NCI-H1930 (cell line): Measurements from ENCODE around the gene NARS2.
"Not testable (repeated sequence)": the region's sequence is repeated elsewhere in the genome, so short reads cannot be mapped to it uniquely, and the experiment has no call there.

Source experiments
- DNase-seq, 2 experiments: peaks; one replicate each; lab custom pipeline; 2025; lab: John Stamatoyannopoulos, UW

NARS2 gene

GRCh38 chr11:78575478-78575877 lies 814 bp upstream of the NARS2 start:
- DNase-seq, result no peak

DNA sequence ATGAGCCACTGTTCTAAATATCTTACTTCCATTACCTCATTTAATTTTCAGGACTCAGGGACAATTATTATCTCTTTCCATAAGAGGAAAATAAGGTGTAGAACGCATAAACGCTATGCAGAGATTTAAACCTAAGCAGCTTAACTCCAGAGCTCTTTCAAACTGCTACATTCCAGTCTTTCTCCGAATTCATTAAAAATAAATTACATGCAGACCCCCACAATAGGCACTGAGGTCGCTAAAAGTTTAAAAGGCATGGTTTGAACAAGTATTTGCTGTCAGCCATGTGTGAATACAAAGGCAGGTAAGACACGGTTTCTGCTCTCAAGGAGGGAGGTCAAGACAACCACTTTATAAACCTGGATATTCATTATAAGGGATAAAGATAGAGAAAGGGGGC lies 983 bp downstream of the NARS2 start:
- no peak for DNase-seq

GRCh38 chr11:78573271-78573670 lies 1.4 kb downstream of the NARS2 start:
- no peak for DNase-seq

GRCh38 chr11:78572394-78572793 lies 2.3 kb downstream of the NARS2 start:
- DNase-seq, result no peak

- DNase-seq, result no peak
These were observed 4.6 kb downstream of the NARS2 start for GRCh38 chr11:78570031-78570430.

DNA sequence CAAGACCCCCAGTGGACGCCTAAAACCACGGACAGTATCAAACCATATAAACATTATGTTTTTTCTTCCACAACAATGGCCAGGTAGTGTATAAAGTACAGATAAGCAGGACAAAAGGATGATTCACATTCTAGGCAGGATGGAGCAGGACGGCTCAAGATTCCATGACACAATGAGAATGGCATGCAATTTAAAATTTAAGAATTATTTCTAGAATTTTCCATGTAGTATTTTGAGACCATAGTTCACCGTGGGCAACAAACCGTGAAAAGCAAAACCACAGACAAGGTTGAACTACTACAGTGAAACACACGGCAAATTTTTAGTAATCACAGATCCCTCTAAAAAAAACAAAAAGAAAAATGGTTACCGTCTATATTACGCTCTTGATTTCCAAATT lies 7.5 kb downstream of the NARS2 start:
- DNase-seq, result no peak

DNA sequence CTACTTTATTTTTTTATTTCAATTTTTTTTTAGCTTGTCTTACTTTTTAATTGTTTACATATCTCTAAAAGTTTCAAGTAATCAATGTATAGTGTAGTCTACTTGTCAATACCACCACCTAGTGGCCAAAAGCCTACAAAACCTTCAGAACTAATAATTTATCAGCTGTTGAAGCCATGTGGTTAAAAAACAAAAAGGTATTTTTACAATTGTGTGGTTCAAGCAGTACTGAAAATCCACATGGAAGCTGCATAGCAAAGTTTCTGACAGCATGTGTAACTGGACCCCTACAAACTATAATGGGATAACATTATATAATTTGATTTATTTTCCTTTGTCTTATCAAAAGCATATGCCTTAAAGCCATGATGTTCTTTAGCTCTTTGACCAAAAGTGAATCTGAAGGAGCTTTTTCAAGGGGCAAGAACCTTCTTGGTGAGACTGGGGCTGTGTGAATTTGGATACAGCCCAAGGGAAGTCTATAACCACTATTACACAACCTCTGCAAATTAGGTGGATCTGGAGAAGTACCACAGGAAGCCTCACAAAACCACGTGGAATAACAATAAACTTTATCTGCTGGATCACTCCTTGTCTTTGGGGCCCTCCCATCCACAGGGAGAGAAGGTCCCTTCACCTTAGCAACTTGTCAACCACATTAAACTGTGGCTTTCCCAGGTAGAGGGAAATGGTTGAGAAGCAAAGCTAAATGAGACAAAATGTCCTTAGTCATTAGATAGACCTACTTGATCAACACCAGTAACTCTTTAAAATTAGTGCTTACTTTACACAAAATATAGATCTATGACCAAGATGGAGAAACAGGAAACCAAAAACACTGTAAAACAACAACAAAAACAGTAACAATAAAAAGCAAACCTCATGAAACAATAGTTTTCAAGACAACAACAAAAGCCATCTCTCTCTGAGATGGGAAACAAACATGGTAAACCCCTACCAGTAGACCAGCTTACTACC lies 9.9 kb downstream of the NARS2 start:
- DNase-seq, result peak; percentile 41 to 49

- not testable (repeated sequence) for DNase-seq
These were observed 10.6 kb downstream of the NARS2 start for GRCh38 chr11:78564037-78564436.

DNA sequence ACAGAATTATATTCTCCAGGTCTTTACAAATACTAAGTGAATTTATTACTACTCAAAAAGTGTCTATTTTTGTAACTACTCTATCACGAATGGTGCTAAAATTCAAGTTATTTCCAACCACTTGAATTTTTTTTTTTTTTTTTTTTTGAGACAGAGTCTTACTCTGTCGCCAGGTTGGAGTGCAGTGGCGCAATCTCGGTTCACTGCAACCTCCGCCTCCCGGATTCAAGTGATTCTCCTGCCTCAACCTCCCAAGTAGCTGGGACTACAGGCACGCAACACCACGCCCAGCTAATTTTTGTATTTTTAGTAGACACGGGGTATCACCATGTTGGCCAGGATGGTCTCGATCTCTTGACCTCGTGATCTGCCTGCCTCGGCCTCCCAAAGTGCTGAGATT lies 11.6 kb downstream of the NARS2 start:
- not testable (repeated sequence) for DNase-seq

GRCh38 chr11:78562398-78562797 lies 12.3 kb downstream of the NARS2 start:
- DNase-seq, result no peak

- peak in 1 of 2 experiments; percentile 35 for DNase-seq
These were observed 13.7 kb downstream of the NARS2 start for GRCh38 chr11:78560826-78561484.

GRCh38 chr11:78560153-78560552 lies 14.5 kb downstream of the NARS2 start:
- DNase-seq, result no peak

DNA sequence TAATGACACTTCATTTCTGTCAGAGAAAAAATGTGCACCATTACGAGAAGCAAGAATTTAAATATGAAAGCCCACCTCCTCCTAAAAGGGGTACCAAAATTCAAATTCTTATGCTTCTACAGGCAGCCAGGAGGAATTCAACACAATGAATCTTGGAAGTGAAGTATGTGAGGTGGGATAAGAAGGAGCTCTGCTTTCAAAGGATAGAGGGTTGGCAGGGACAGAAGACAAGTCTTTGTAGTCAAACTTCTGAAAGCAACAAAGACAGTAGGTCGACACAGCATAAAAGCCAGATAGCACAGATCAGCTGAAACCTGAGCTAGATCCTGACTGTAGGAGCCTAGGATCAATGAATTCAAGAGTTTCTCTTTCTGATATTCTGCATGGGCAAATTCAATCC lies 17.4 kb downstream of the NARS2 start:
- no peak for DNase-seq

GRCh38 chr11:78555592-78555991 lies 19.1 kb downstream of the NARS2 start:
- DNase-seq, result no peak

DNA sequence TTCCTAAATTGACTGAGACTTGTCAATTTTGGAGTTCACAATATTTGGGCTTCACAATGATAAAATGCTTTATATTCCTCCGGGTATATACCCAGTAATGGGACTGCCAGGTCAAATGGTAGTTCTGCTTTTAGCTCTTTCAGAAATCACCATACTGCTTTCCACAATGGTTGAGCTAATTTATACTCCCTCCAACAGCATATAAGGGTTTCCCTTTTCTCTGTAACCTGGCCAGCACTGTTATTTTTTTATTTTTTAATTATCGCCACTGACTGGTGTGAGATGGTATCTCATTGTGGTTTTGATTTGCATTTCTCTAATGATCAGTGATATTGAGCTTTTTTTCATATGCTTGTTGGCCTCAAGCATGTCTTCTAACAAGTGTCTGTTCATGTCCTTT lies 21.8 kb downstream of the NARS2 start:
- DNase-seq, result no peak

GRCh38 chr11:78552139-78552538 lies 22.5 kb downstream of the NARS2 start:
- not testable (repeated sequence) for DNase-seq

GRCh38 chr11:78551066-78551465 lies 23.6 kb downstream of the NARS2 start:
- no peak for DNase-seq

DNA sequence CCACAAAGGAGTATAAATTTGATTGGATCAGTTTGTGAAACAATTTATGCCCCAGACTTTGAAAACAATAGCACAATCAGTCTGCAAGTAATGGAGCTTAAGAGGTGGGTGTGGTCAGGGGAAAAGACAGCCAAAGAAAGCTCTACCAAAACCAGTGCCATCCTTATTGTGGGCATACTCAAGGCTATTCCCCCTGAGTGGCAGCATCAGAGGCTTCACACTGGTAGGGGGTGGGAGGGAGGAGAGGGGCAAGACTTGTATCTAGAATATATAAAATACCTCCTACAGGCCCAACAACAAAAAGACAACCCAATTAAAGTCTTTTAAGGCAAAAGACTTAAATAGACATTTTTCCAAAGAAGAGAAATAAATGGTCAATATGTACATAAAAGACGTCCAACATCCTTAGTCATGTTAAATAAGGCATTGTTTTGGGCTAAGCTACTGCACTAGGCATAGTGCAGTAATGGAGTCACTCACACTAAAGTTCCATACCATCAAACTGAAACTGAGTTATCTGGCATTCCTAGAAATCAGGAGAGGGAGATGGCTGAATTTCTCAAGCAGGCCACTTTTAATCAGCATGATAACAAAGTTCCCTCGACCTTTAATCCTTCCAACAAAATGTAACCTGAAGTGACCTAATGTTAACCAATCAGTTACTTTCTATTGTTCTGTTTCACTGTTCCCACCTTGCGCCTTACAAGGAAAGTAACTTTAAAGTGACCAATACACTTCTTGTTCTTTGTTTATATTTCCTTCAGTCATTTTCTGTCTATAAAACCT lies 24.8 kb downstream of the NARS2 start:
- no peak for DNase-seq

GRCh38 chr11:78548911-78549590 lies 25.6 kb downstream of the NARS2 start:
- no peak for DNase-seq

- DNase-seq, result no peak
These were observed 26.5 kb downstream of the NARS2 start for GRCh38 chr11:78547931-78548705.

DNA sequence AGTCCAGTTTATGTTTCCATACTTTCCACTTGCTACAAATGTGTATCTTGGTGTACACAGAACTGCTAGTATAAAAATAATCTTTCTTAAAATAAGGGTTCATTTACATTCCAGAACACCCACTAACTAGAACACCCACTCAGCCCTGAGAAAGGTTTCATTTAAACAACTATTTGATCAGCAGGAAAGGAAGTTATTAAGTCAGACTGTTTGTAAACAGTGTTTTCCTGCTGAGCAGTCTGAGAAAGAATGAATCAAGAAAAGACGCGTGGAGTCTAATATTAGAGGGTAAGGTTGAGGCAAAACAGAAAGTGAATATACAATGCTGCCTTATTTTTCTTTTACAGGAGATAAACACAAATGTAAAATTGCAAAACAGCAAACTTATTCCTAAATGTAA lies 32.7 kb downstream of the NARS2 start:
- no peak for DNase-seq
